Calu3 (cell line): ENCODE results near the gene HSPB8. TPM values are rescaled to one million over a fixed set of nuclear protein-coding genes. Genes with fewer than 3 reads are reported as not detected.

ENCODE experiments used
- BruUV-seq: library from RNA; stranded (reverse); fragments of 400-500 nt; replicated peaks from 2 replicates; lab custom pipeline; 2021; lab: Mats Ljungman, UMichigan
- CTCF ChIA-PET: fragments of 300-600 bp; sonication (Branson Sonifier 250); formaldehyde crosslinking; loops from one replicate; lab custom pipeline; 2022; ENCODE audit warnings: antibody characterized with exemption; lab: Charles Lee
- DNase-seq: peaks from one replicate; pipeline ENCODE4 v3.0.0; 2022
- H3K27ac Mint-ChIP-seq: one replicate; pipeline ENCODE4 v1.8.0; 2022; ENCODE audit warnings: mixed read lengths; ENCODE audit not compliant: unreplicated experiment
- H3K27me3 Mint-ChIP-seq: one replicate; pipeline ENCODE4 v1.8.0; 2022; ENCODE audit warnings: mixed read lengths; ENCODE audit not compliant: unreplicated experiment
- H3K36me3 Mint-ChIP-seq: one replicate; pipeline ENCODE4 v1.8.0; 2022; ENCODE audit warnings: mild to moderate bottlenecking, moderate library complexity, mixed read lengths; ENCODE audit not compliant: insufficient read depth, unreplicated experiment
- H3K4me1 Mint-ChIP-seq: one replicate; pipeline ENCODE4 v1.8.0; 2022; ENCODE audit warnings: mild to moderate bottlenecking, low read depth, mixed read lengths; ENCODE audit not compliant: unreplicated experiment
- H3K4me3 Mint-ChIP-seq: one replicate; pipeline ENCODE4 v1.8.0; 2022; ENCODE audit warnings: mild to moderate bottlenecking, low read depth, moderate library complexity, mixed read lengths; ENCODE audit not compliant: unreplicated experiment
- H3K9me3 Mint-ChIP-seq: one replicate; pipeline ENCODE4 v1.8.0; 2022; ENCODE audit warnings: low read depth, mixed read lengths; ENCODE audit not compliant: unreplicated experiment
- CTCF ChIP-seq: fragments of 200-600 bp; IDR thresholded peaks from one replicate; pipeline ENCODE4 v1.8.0; 2022; ENCODE audit warnings: antibody characterized with exemption; ENCODE audit not compliant: unreplicated experiment
- intact Hi-C: fragments of 100-400 bp; cut with micrococcal nuclease; formaldehyde crosslinking; loops from one replicate; pipeline ENCODE4 v1.10.0; 2022; ENCODE audit not compliant: unreplicated experiment
- total RNA-seq: library from RNA; stranded (reverse); gene quantifications from 2 replicates; pipeline ENCODE4 v1.2.3, GENCODE V29; 2022

HSPB8 gene
- total RNA-seq, 1 experiment from 2014 or later, result 2.0 TPM

DNA sequence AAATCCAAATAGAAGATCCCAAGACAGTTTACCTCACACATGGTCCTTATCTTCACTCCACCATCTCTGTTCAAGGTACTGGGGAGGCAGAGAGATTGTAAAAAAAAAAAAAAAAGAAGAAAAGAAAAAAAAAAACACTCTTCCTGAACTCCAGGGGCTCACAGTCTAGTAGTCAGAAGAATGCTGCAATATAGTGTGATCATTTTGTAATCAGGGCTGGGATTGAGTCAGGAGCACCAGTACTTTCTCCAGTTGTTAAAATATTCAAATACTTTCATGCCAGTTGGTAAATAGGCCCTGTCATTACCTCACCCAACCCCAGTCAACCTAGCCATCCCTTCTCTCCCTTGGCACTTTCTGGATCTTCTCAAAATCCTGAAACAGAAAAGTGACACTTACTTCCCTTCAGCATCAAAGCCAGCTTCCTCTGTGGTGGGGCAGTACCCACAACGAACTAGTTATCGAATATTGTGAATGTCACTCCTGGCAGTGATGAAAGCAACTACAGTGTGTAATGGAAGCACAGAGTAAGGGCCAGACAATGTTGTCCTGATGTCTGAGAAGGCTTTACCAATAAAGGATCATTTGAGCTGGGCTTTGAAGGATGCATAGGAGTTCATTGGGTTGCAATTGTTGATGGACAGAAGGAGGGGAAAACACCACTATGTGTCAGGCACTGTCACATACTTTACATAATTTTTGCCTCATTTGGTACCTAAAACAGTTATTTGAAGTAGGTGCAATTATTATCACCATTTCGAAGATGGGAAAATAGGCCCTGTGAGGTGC lies 44.3 kb upstream of the HSPB8 start:
- CTCF ChIA-PET, result no interaction called here
- no peak for TF ChIP-seq CTCF
- Mint-ChIP-seq H3K4me1 (no peaks in the 10 kb centered on the region), H3K9me3 (no peaks in the 10 kb centered on the region), H3K4me3 (no peak overlapping the region), H3K27me3 (peaks cover 61% of the 10 kb centered on the region), H3K27ac (no peak overlapping the region), H3K36me3 (no peaks in the 10 kb centered on the region)
- no TSS peak for BruUV-seq
- no peak for DNase-seq
- intact Hi-C loops, result no loop called here

- intact Hi-C loops, result no loop called here
- TF ChIP-seq CTCF, result no peak
- Mint-ChIP-seq H3K4me3 (no peak overlapping the region), H3K4me1 (no peaks in the 10 kb centered on the region), H3K9me3 (no peaks in the 10 kb centered on the region), H3K27me3 (peaks cover 63% of the 10 kb centered on the region), H3K36me3 (no peaks in the 10 kb centered on the region), H3K27ac (no peak overlapping the region)
- no TSS peak for BruUV-seq
- DNase-seq, result no peak
- CTCF ChIA-PET, result interaction anchor here (0.6 kb wide), 1 partner anchor 19 kb away, joined by 6 read pairs; no protein-coding TSS in a partner anchor
Observed at GRCh38 chr12:119136811-119137410, 41.8 kb upstream of the HSPB8 start.

DNA sequence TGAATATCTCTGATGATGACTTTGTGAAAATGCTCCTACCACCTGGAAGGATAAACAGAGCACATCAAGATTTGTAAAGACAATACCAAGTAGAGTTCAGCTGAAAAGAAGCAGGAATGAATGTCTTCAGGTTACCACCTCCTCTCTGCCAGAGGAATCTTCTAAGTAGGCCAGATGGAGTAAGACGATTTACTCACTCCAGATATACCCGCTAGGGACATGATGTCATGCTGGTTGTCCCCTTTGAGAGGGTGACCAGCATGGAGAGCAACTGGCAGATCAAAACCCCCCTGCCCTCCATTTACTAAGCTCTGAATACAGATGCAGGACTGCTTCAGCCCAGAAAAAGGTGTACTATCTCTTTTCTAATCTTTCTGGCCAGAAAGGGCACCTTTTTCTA lies 39.3 kb upstream of the HSPB8 start:
- intact Hi-C loops, result no loop called here
- Mint-ChIP-seq H3K4me1 (no peaks in the 10 kb centered on the region), H3K27ac (no peak overlapping the region), H3K4me3 (no peak overlapping the region), H3K36me3 (no peaks in the 10 kb centered on the region), H3K9me3 (no peaks in the 10 kb centered on the region), H3K27me3 (peaks cover 88% of the 10 kb centered on the region)
- DNase-seq, result no peak
- CTCF ChIA-PET, result no interaction called here
- no peak for TF ChIP-seq CTCF
- no TSS peak for BruUV-seq

DNA sequence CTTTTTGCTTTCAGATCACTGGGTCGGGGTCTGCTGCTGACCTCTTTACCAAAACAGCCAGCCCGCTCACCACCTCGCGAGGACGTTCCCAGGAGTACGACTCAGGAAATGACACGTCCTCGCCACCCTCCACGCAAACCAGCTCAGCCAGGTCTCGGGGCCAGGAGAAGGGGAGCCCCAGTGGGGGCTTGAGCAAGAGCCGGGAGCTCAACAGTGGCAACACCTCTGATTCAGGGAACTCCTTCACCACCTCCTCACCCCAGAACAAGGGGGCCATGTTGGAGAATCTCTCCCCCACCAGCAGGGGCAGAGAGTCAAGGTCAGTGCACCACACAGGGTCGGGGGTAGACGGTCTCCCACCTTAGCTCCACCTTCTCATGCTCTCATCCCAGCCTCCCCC lies 33.4 kb upstream of the HSPB8 start:
- no peaks in the 10 kb centered on the region for H3K4me1 Mint-ChIP-seq
- DNase-seq, result no peak
- no peaks in the 10 kb centered on the region for H3K36me3 Mint-ChIP-seq
- BruUV-seq, result no TSS peak
- H3K9me3 Mint-ChIP-seq, result no peaks in the 10 kb centered on the region
- CTCF ChIA-PET, result no interaction called here
- TF ChIP-seq CTCF, result no peak
- intact Hi-C loops, result no loop called here
- H3K27ac Mint-ChIP-seq, result no peak overlapping the region
- no peak overlapping the region for H3K4me3 Mint-ChIP-seq
- peaks cover 96% of the 10 kb centered on the region for H3K27me3 Mint-ChIP-seq
